Measurements from ENCODE around the gene PDCL2.

DNA sequence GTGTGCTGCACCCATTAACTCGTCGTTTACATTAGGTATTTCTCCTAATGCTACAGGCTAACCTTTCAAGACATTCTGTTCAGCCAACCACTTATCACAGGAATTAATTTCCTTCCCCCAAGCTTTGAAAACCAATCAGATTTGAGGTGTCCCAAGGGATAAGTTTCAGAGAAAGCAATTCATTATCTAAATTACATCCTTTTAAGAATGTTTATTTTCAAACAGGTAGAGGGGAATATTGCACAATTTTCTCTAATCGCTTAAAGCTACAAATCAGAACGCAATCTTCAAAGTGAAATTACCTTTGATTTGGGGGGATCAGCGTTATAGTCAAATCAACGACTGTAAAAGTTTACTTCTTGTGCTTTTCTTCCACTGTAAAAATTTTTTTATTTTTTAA, 46.9 kb downstream of the PDCL2 start:
- TF ChIP-seq CTCF (conservative IDR thresholded peaks at IDR 0.05 in 1 of 2, IDR thresholded peaks at IDR 0.05 in 1 of 2; ENCODE audit: low read depth in 1 of 2, low read length in 2 of 2) (no peak), EZH2 (IDR thresholded peaks at IDR 0.05; ENCODE audit: low read length, missing control alignments) (no peak)
